ENCODE measurements around the gene TMEM164.

The TMEM164 gene

DNA sequence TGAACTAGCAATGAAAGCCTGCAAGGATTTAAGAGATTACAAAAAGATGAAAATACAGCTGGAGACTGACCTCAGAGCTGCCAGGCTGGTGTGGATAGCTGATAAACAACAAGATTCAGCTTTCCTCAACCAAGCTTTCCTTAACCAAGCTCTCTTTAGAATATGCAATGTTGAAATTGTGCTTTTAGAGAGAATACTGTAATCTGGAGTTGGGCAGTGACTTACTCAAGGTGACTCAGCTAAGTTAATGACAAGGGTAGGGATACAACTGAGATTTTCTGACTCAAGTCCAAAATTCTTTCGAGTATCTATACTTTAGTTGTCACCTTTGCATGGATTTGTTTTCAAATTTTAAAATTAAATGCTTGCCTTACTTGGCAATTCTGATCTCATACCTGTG is 217.0 kb downstream of the TMEM164 start:
- no peak overlapping the region for H3K27ac ChIP-seq

DNA sequence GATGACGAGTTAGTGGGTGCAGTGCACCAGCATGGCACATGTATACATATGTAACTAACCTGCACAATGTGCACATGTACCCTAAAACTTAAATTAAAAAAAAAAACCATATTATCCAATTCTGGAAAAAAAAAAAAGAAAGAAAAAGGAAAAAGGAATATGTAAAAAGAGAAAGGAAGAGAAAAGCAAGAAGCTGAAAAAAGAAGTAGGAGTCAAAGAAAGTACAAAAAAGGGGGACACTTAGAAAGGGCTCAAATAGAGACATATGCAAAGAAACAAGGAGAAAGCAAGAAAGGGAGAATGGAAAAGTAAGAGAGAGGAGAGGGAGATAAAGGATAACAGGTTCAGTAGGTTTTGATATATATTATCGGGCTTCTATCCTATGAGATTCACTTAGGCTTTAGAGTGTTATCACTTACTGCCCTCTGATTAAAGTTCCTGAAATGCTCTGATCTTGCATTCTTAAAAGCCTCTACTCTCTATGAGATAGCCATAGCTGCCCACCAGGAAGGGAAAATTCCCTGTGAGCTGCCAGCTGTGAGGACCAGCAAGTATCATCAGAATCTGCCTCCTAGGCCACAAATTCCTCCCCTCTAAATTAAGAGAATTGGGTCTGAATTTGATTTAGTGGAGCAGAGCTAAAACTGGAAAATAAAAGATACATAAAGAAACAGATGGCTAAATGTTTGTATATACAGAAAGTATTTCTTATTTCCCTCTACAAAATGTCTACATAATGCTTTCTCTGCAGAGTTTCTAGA is 219.8 kb downstream of the TMEM164 start:
- Histone ChIP-seq H3K9ac (no peak overlapping the region), H3K27me3 (ENCODE audit: insufficient read depth, low read depth) (no peaks in the 10 kb centered on the region), H3K36me3 (ENCODE audit: insufficient read depth) (no peaks in the 10 kb centered on the region), H3K79me2 (ENCODE audit: insufficient read depth, low read depth) (peaks cover 19% of the 10 kb centered on the region; the same call in 1 of the 2 replicates), H3K4me2 (no peak overlapping the region), H3K4me1 (ENCODE audit: low read depth, poor library complexity, severe bottlenecking) (peaks cover 17% of the 10 kb centered on the region), H3K4me3 (IDR thresholded peaks at IDR 0.05; ENCODE audit: insufficient read depth, low read depth, low read length) (no peak overlapping the region), H3K27ac (no peak overlapping the region), H2AFZ (ENCODE audit: low read depth) (no peak overlapping the region), H4K20me1 (ENCODE audit: insufficient read depth) (no peaks in the 10 kb centered on the region)
- no peak for TF ChIP-seq CTCF (conservative IDR thresholded peaks at IDR 0.05; ENCODE audit: low read depth, low read length)

More for the DNA sequence above, 217.0 kb downstream of the TMEM164 start:
- Histone ChIP-seq H3K79me2 (ENCODE audit: insufficient read depth, low read depth) (peaks cover 15% of the 10 kb centered on the region; the same call in 1 of the 2 replicates), H3K4me3 (IDR thresholded peaks at IDR 0.05; ENCODE audit: insufficient read depth, low read depth, low read length) (no peak overlapping the region), H3K27me3 (ENCODE audit: insufficient read depth, low read depth) (no peaks in the 10 kb centered on the region), H3K36me3 (ENCODE audit: insufficient read depth) (no peaks in the 10 kb centered on the region), H3K4me1 (ENCODE audit: low read depth, poor library complexity, severe bottlenecking) (peaks cover 14% of the 10 kb centered on the region), H2AFZ (ENCODE audit: low read depth) (no peak overlapping the region), H3K9ac (no peak overlapping the region), H3K4me2 (no peak overlapping the region), H4K20me1 (ENCODE audit: insufficient read depth) (no peaks in the 10 kb centered on the region)
- no peak for TF ChIP-seq CTCF (conservative IDR thresholded peaks at IDR 0.05; ENCODE audit: low read depth, low read length)

DNA sequence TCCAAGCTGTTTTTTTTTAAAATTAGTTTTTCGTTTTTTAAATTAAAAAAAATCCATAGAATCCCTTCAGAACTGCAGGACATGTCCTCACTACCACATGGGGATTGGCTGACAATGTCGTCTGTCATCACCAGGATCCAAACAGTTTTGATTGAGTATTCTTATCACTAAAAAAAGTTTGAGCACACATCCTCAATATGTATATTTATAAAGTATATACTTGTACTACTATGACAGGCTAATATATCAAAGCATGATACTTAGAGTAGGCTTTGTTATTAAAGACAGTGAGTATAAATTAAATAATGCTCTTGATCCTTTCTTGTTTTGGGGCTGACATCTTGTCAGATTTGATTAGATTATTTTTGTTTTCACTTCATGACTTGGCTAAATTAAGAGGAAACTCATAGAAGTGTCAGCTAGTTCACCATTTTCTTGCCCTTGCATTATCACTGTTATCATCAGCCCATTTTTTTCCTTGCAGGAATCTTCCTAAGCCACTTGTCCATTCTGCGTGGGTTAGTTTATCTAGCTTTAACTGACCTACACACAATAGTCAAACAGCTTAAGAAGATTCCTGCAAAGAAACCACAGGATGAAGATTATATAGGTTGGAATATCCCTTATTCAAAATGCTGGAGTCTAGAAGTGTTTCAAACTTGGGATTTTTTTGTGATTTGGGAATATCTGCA is 222.2 kb downstream of the TMEM164 start:
- Histone ChIP-seq H3K79me2 (ENCODE audit: insufficient read depth, low read depth) (peaks cover 30% of the 10 kb centered on the region), H3K4me1 (ENCODE audit: low read depth, poor library complexity, severe bottlenecking) (peaks cover 21% of the 10 kb centered on the region), H3K36me3 (ENCODE audit: insufficient read depth) (no peaks in the 10 kb centered on the region), H4K20me1 (ENCODE audit: insufficient read depth) (no peaks in the 10 kb centered on the region), H3K4me3 (IDR thresholded peaks at IDR 0.05; ENCODE audit: insufficient read depth, low read depth, low read length) (no peak overlapping the region), H3K27me3 (ENCODE audit: insufficient read depth, low read depth) (no peaks in the 10 kb centered on the region), H3K27ac (no peak overlapping the region), H3K4me2 (no peak overlapping the region), H2AFZ (ENCODE audit: low read depth) (no peak overlapping the region), H3K9ac (no peak overlapping the region)
- no peak for TF ChIP-seq CTCF (conservative IDR thresholded peaks at IDR 0.05; ENCODE audit: low read depth, low read length)

GRCh38 chrX:110226931-110227330 is 224.0 kb downstream of the TMEM164 start:
- Histone ChIP-seq H2AFZ (ENCODE audit: low read depth) (no peak overlapping the region), H3K4me1 (ENCODE audit: low read depth, poor library complexity, severe bottlenecking) (peaks cover 26% of the 10 kb centered on the region), H3K27me3 (ENCODE audit: insufficient read depth, low read depth) (no peaks in the 10 kb centered on the region), H3K4me3 (IDR thresholded peaks at IDR 0.05; ENCODE audit: insufficient read depth, low read depth, low read length) (no peak overlapping the region), H3K9ac (no peak overlapping the region), H4K20me1 (ENCODE audit: insufficient read depth) (no peaks in the 10 kb centered on the region), H3K27ac (no peak overlapping the region), H3K4me2 (no peak overlapping the region), H3K79me2 (ENCODE audit: insufficient read depth, low read depth) (peaks cover 33% of the 10 kb centered on the region), H3K36me3 (ENCODE audit: insufficient read depth) (no peaks in the 10 kb centered on the region)
- no peak for TF ChIP-seq CTCF (conservative IDR thresholded peaks at IDR 0.05; ENCODE audit: low read depth, low read length)

All from KMS-11 (cell line).